HG02970 (cell line): ENCODE data around the gene CACNB4.
"Not testable (repeated sequence)": the region's sequence is repeated elsewhere in the genome, so short reads cannot be mapped to it uniquely, and the experiment has no call there.

Experiments used
- ATAC-seq: cut with Tn5 transposase; IDR thresholded peaks from one replicate; pipeline ENCODE4 v1.9.1; 2021; ENCODE audit warnings: mild to moderate bottlenecking, moderate library complexity, moderate number of reproducible peaks; ENCODE audit not compliant: unreplicated experiment, low FRiP score

Gene CACNB4

GRCh38 chr2:152028182-152028862, 70.5 kb downstream of the CACNB4 start:
- no peak for ATAC-seq

DNA sequence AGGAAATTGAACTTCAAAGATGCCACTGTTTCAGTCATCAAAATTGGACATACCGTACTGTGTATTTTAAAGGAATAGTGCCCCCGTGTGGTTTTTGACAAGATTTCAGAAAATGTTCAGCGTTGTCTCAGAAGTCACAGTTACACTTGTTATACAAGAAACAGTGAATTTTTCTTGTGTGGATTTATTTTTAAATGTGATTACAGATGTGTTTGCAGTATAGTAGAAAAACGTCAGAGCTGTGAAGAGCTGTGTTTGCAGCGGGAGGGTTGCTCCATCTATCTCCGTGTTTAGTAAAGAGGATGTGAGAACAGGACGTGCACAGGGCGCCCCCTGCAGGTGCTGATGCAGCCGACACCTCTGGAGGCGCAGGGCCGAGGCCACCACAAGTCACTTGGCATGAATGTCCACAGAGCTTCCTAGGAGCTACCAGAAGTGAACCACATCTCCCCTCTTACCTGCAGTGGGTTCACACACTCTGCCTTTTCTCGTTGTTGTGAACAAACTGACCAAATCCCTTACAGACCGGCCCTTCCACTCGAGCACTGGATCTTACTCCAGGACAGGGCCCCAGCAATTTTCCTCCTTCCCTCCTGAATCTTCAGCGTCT, 73.1 kb downstream of the CACNB4 start:
- ATAC-seq, result peak; percentile 85

- no peak for ATAC-seq
Measured at GRCh38 chr2:152024477-152024876, 74.4 kb downstream of the CACNB4 start.

- ATAC-seq, result no peak
Measured at GRCh38 chr2:152022090-152022489, 76.8 kb downstream of the CACNB4 start.

DNA sequence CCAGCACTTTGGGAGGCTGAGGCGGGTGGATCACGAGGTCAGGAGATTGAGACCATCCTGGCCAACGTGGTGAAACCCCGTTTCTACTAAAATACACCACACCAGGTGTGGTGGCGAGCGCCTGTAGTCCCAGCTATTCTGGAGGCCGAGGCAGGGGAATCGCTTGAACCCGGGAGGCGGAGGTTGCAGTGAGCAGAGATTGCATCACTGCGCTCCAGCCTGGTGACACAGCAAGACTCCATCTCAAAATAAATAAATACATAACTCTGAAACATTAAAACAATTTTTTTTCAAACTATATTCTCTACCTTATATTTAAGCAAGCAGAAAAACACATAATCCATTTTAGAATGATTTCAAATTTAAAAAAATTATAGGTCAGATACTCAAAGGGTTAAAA, 77.8 kb downstream of the CACNB4 start:
- ATAC-seq, result not testable (repeated sequence)

DNA sequence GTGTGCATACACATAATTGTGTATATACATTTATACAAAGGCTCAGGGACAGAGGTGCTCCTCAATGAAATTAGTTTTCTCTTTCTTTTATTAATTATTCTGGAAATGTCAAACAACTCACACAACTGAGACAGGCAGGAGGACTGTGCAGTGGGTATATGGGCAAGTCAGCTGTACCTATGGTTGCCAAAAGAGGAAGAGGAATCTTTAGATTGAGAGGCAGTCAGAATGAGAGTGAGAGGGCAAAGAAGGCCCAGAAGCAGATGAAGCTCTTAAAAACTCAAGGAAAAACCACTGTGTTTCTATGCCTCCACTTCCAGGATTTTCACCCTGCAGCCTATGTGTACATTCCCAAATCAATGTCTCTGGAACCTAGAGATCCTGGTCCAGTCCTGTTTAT, 79.1 kb downstream of the CACNB4 start:
- ATAC-seq, result no peak

DNA sequence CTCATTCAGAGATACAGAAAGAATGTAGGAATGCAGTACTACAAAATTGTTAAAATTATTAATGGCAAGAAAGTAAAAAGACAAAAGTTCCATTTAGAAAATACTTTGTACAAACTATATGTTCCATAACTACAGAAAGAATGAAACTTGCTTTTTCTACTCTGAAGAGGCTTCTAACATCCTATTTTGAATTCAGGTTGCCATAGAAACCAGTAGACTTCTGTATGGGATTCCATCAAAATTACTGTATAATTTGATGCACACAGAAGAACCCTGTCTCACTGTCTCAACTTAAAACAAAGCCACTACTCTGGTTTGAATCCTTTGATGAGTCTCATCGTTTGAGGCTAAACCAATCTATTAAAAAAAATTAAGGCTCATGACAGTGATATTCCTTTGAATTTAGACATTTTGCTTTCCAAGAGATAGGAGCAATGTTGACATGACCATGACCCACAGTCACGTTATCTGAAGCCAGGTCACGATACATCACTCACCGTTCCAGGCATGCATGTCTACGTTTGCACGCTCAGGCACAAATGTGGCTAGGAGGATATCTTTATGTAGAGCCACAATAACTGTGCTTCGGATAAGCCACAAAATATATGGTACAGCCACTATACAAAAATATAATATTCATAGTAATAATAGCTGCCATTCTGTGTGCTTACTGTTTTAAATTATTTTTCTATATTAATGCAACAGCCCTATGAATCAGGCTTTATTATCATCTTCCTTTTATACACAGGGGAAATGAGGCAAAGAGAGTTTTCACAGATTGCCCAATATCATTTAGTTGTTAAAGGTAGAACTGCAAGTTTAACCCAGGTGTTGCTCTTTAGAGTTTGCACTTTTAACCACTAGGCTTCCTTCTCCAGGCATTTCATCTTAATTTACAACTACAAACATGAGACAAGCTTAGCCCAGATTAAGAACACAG, 82.4 kb downstream of the CACNB4 start:
- no peak for ATAC-seq

DNA sequence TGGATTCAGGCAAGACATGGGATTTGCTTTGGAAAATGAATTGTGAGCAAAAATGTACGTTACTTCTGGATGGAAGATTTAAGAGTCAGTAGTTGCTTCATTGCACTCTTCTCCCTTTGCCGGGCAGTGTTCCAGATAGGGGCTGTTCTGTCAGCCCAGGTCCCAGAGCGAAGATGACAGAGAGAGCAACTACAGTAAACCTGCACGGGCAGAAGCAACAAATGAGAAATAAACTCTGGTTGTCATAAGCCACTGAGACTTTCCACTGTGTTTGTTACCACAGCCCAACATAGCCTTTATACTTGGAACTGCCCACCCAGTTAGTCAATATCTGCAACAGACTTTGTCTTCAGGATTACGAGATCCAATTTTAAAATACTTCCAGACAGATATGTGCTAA, 83.3 kb downstream of the CACNB4 start:
- no peak for ATAC-seq

DNA sequence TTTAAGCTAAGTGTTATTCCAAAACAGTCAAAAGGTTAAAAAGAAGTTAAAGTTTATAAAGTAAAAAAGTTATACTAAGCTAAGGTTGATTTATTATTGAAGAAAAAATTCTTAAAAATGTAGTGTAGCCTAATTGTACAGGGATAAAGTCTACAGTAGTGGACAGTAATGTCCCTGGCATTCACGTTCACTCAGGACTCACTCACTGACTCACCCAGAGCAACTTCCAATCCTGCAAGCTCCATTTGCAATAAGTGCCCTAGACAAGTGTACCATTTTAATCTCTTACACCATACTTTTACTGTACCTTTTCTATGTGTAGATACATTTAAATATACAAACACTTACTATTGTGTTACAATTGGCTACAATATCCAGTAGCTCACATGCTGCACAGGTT, 86.1 kb downstream of the CACNB4 start:
- ATAC-seq, result no peak

GRCh38 chr2:152011724-152012123, 87.1 kb downstream of the CACNB4 start:
- no peak for ATAC-seq

DNA sequence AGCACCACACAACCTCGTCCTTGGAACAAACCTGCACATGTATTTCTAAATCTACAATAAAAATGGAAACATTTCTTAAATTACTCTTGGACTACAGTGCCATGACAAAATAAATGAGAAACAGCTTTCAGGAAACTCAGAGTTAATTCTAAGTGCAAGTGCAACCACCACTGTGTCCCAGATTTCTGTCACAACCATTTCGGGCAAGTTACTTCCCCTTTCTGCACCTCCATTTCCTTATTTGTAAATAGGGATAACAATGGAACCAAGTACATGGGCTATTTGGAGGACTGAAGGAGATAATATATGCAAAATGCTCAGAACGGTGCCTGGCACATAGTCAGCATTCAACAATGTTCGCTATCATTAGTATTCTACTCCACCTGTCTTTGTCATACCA, 93.2 kb downstream of the CACNB4 start:
- no peak for ATAC-seq

- ATAC-seq, result not testable (repeated sequence)
Measured at GRCh38 chr2:152003283-152003682, 95.6 kb downstream of the CACNB4 start.

DNA sequence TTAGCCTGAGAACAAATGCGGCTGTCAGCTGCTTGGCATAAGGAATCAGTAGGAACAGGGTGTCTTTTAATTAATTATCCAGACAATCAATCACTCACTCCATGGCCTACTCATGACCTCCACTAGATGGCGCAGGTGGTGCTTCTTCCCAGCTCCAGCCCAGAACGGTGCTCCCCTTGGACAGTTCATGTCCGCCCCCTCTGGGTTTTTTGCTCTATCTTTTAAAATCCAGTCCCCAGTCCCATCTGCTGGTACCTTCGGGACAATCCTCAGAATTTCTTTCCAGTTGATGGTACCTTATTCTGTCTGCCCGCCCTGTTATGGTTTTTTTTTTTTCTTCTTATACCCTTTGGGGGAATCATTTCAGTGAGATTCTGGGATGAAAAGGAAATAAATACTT, 99.8 kb downstream of the CACNB4 start:
- ATAC-seq, result peak; percentile 56

DNA sequence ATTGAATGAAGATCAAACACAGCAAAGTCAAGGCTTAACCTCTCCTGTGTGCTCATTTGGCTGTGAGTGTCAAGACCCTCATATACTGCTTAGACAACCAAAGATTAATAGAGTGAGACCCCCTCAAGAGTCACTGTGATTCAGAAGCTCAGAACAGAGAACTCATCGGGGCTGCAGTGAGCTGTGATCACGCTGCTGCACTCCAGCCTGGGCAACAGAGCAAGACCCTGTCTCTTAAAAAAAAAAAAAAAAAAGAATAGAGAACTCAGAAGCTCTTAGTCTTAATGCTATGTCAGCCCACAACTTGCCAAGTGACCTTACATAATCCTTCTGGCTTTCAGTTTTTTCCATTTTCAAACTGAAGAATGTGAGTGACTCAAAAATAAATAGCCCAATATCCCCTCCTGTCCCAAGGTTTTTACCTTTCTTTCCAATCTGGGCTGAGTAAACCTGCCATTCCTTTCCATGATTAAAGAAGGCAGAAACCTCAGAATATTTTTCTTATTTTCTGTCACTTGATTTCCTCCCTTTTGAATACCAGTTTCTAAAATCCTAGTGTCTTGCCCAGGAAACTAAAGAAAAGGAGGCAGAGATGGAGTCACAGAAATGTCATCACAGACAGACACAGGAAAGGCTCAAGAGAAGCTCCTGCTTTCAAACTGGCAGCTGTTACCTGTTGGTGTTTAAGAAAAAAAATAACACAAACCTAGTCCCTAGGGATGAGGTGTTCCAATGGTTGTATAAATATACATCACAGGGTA, 102.4 kb downstream of the CACNB4 start:
- ATAC-seq, result no peak

DNA sequence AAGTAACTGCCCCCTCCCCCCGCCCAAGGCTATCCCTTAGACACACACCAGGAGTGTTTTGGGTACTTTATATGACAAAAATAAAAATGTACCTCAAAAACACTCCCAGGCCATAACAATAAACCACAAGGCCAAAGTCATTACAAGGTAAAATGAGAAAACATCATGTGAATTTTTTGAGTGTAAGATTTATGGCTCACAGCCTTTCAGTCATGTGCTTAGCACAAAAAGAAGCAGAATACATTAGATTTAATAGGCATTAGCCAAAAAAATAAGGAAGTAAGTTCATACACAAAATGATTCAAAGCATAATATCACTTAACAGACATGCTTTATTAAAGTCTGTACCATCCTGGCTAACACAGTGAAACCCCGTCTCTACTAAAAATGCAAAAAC, 103.7 kb downstream of the CACNB4 start:
- no peak for ATAC-seq

- ATAC-seq, result not testable (repeated sequence)
Measured at GRCh38 chr2:151994178-151994577, 104.7 kb downstream of the CACNB4 start.

GRCh38 chr2:151991010-151991409, 107.8 kb downstream of the CACNB4 start:
- ATAC-seq, result no peak

GRCh38 chr2:151989378-151989777, 109.5 kb downstream of the CACNB4 start:
- no peak for ATAC-seq

GRCh38 chr2:151987484-151987883, 111.4 kb downstream of the CACNB4 start:
- no peak for ATAC-seq

- ATAC-seq, result no peak
Measured at GRCh38 chr2:151984424-151985083, 114.3 kb downstream of the CACNB4 start.
